HepG2 (cell line): ENCODE data around the gene CLDND2. TPM values are rescaled to one million over a fixed set of nuclear protein-coding genes. Genes with fewer than 3 reads are reported as not detected.

Source experiments
- ATAC-seq: fragments of 200-7000 bp; cut with Tn5 transposase; 3 replicates; pipeline ENCODE4 v1.9.1; 2020; ENCODE audit warnings: mild to moderate bottlenecking, moderate library complexity
- BruUV-seq: library from RNA; stranded (reverse); fragments of 400-500 nt; replicated peaks from 2 replicates; lab custom pipeline; 2021; lab: Mats Ljungman, UMichigan
- CTCF ChIA-PET: fragments of 300-600 bp; formaldehyde crosslinking; extraction: SDS; loops from one replicate; lab custom pipeline; 2021; ENCODE audit warnings: low total read pairs, inconsistent platforms, low intra/inter-chr PET ratio; lab: Yijun Ruan, JAX
- POLR2A ChIA-PET: fragments of 350-600 bp; sonication (Branson Sonifier 250); formaldehyde crosslinking; loops from one replicate; lab custom pipeline; 2020; ENCODE audit warnings: antibody characterized with exemption, inconsistent platforms; lab: Yijun Ruan, JAX
- DNase-seq: peaks from one replicate; pipeline ENCODE4 v3.0.0-alpha.2; 2015; ENCODE audit warnings: low spot score
- FAIRE-seq: peaks from 3 replicates; lab custom pipeline; 2011; peaks lifted over from hg19 to GRCh38; lab: Jason Lieb, UNC
- H2AFZ ChIP-seq: one replicate; pipeline ENCODE4 v1.6.1; 2011; ENCODE audit warnings: low read length, inconsistent platforms
- H3K27ac ChIP-seq: fragments of 300-600 bp; 3 replicates; pipeline ENCODE4 v1.8.0; 2011; ENCODE audit warnings: mixed run types, mild to moderate bottlenecking, mixed read lengths, low read length, inconsistent platforms; ENCODE audit not compliant: insufficient read depth; ENCODE audit errors: extremely low read length
- H3K27me3 ChIP-seq, 2 experiments: fragments of 200-600 bp in 1 of 2; 2 replicates in 1 of 2; 3 replicates in 1 of 2; pipeline versions ENCODE4 v1.6.0 to v1.8.0; 2011; ENCODE audit warnings: low read length in 2 of 2, mild to moderate bottlenecking in 2 of 2, moderate library complexity in 2 of 2, inconsistent platforms in 1 of 2; ENCODE audit not compliant: insufficient read depth in 2 of 2, control insufficient read depth in 1 of 2
- H3K36me3 ChIP-seq, 2 experiments: fragments of 200-600 bp in 1 of 2; replicated peaks in 1 of 2; 2 replicates in 1 of 2; 3 replicates in 1 of 2; pipeline versions ENCODE4 v1.5.1 to v1.8.0; 2011; ENCODE audit warnings: low read length in 2 of 2, inconsistent platforms in 1 of 2; ENCODE audit not compliant: insufficient read depth in 2 of 2, control insufficient read depth in 1 of 2
- H3K4me1 ChIP-seq: 2 replicates; pipeline ENCODE4 v1.5.1; 2012; ENCODE audit warnings: low read length, inconsistent platforms; ENCODE audit not compliant: insufficient read depth
- H3K4me2 ChIP-seq: 2 replicates; pipeline ENCODE4 v1.6.0; 2011; ENCODE audit warnings: low read depth, low read length, inconsistent platforms
- H3K4me3 ChIP-seq, 3 experiments: fragments of 200-600 bp in 1 of 3; sonication (generic), shearing (Covaris generic) in 1 of 3; replicated peaks in 1 of 3; 2 replicates each; pipeline ENCODE4 v1.5.1; 2011 to 2016; ENCODE audit warnings: low read length in 3 of 3, inconsistent platforms in 2 of 3, low read depth in 2 of 3, mild to moderate bottlenecking in 2 of 3, control low read depth in 1 of 3, mixed read lengths in 1 of 3; ENCODE audit not compliant: insufficient read depth in 1 of 3
- H3K79me2 ChIP-seq: one replicate; pipeline ENCODE4 v1.6.1; 2011; ENCODE audit warnings: low read length, inconsistent platforms; ENCODE audit not compliant: insufficient read depth
- H3K9ac ChIP-seq: 2 replicates; pipeline ENCODE4 v1.6.0; 2011; ENCODE audit warnings: mild to moderate bottlenecking, low read depth, low read length, inconsistent platforms; ENCODE audit not compliant: insufficient read depth
- H3K9me3 ChIP-seq: 2 replicates; pipeline ENCODE4 v1.5.1; 2012; ENCODE audit warnings: mild to moderate bottlenecking, low read length
- H4K20me1 ChIP-seq: 2 replicates; pipeline ENCODE4 v1.6.0; 2011; ENCODE audit warnings: inconsistent platforms, mild to moderate bottlenecking, low read length, moderate library complexity; ENCODE audit not compliant: insufficient read depth
- GATA4 ChIP-seq: sonication (generic); IDR thresholded peaks from 2 replicates; pipeline ENCODE4 v1.6.1; 2016; ENCODE audit warnings: antibody characterized with exemption, low read depth, borderline replicate concordance
- GLI4 ChIP-seq: sonication (generic); formaldehyde crosslinking; IDR thresholded peaks from 2 replicates; pipeline ENCODE4 v1.5.1; 2020; ENCODE audit warnings: missing genetic modification reagents, mild to moderate bottlenecking, moderate library complexity, borderline replicate concordance
- MATR3 ChIP-seq: sonication (generic); formaldehyde crosslinking; IDR thresholded peaks from 2 replicates; pipeline ENCODE4 v1.4.0; 2020; ENCODE audit warnings: missing genetic modification reagents
- RFX3 ChIP-seq: IDR thresholded peaks from 2 replicates; pipeline ENCODE4 v1.6.1; 2016; ENCODE audit warnings: missing biosample characterization, missing genetic modification reagents
- SMAD3 ChIP-seq: sonication (generic); formaldehyde crosslinking; IDR thresholded peaks from 2 replicates; pipeline ENCODE4 v1.4.0; 2020; ENCODE audit warnings: missing genetic modification reagents
- SNAPC4 ChIP-seq: sonication (generic); formaldehyde crosslinking; IDR thresholded peaks from 2 replicates; pipeline ENCODE4 v1.4.0; 2020; ENCODE audit warnings: mild to moderate bottlenecking, missing genetic modification reagents
- TBX2 ChIP-seq: sonication (generic); formaldehyde crosslinking; IDR thresholded peaks from 2 replicates; pipeline ENCODE4 v1.5.0; 2020; ENCODE audit warnings: missing genetic modification reagents, mild to moderate bottlenecking, borderline replicate concordance
- TGIF2 ChIP-seq: IDR thresholded peaks from 2 replicates; pipeline ENCODE4 v1.6.1; 2016; ENCODE audit warnings: control low read depth, missing compliant biosample characterization
- YEATS4 ChIP-seq: sonication (generic); formaldehyde crosslinking; IDR thresholded peaks from 2 replicates; pipeline ENCODE4 v1.4.0; 2020; ENCODE audit warnings: missing genetic modification reagents, borderline replicate concordance
- ZFP41 ChIP-seq: sonication (generic); formaldehyde crosslinking; IDR thresholded peaks from 2 replicates; pipeline ENCODE4 v1.4.0; 2020; ENCODE audit warnings: mild to moderate bottlenecking, missing genetic modification reagents, borderline replicate concordance
- ZSCAN29 ChIP-seq: sonication (generic); formaldehyde crosslinking; conservative IDR thresholded peaks from 2 replicates; pipeline ENCODE4 v1.4.0; 2020; ENCODE audit warnings: mild to moderate bottlenecking, missing genetic modification reagents
- WGBS: methylation state at CpG from one replicate; pipeline ENCODE4 v1.1.6; 2017; ENCODE audit warnings: low lambda C conversion rate; 5-methylcytosine and 5-hydroxymethylcytosine counted together
- in situ Hi-C: cut with HindIII; loops from 2 replicates; pipeline ENCODE4 v1.10.0; 2017; ENCODE audit warnings: low pct_unique_long_range_greater_than_20kb; ENCODE audit not compliant: extremely low pct_ligation_motif_present
- intact Hi-C: fragments of 100-400 bp; cut with micrococcal nuclease; formaldehyde crosslinking; loops from one replicate; pipeline ENCODE4 v1.10.0; 2022; ENCODE audit not compliant: unreplicated experiment
- polyA plus RNA-seq, 8 experiments: library from polyadenylated mRNA; depleted of rRNA in 3 of 8; stranded (reverse) in 7 of 8; unstranded in 1 of 8; fragments of >200 nt; fragmentation: Illumina TruSeq in 4 of 8; extraction: Trizol in 4 of 8; gene quantifications; 2 replicates each; pipeline versions ENCODE4 v1.2.1 to v1.2.3, GENCODE V29; 2011 to 2016; ENCODE audit warnings: low read depth in 4 of 8, missing spikeins in 1 of 8, mixed read lengths in 1 of 8; ENCODE audit not compliant: insufficient read depth in 1 of 8
- total RNA-seq, 5 experiments: library from RNA; depleted of rRNA; stranded (reverse); fragments of >200 nt; fragmentation: Illumina TruSeq; extraction: Trizol; gene quantifications; 2 replicates each; pipeline ENCODE4 v1.2.3, GENCODE V29; 2016; ENCODE audit warnings: low read depth in 1 of 5
- TF ChIP-seq, protein P1 (sequence below): IDR thresholded peaks from 2 replicates; pipeline ENCODE4 v1.6.1; 2016; ENCODE audit warnings: low read depth, missing genetic modification reagents, missing compliant biosample characterization

Gene CLDND2
- total and polyA plus RNA-seq, 2 of the 13 experiments (the other 11 are each of a cell fraction or from before 2014, with no cell fraction given) = 0.84 to 1.8 TPM

DNA sequence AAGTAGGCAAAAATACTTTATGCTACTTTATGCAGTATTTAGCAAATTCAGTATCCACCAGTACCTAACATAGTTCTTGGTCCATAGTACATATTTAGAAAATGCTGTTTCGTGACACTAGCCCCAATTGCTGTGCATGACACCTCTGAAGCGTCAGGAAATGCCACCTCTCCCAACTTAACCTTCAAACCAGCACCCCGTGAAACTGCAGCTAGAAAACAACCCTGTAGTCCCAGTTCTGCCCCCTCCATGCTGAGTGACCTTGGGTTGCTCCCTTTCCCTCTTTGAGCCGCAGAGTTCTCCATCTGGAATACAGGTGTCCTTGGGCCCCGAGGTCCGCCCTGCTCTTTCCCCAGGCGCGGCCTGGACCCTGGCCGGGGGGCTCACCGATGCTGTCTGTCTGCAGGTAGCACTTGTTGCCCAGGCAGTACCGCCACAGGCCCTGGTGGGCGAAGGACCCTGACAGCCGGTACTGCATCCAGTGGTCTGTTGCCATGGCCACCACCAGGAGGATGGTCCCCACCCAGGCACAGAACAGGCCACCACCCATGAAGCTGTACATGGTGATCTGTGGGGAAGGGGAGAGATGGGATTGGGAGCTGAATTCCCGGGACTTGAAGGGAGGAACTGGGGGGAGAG is 18.2 kb upstream of the CLDND2 start (continued):
- no peak for TF ChIP-seq SMAD3 (CRISPR knock-in tag)
- no peak for TF ChIP-seq YEATS4
- no peak for TF ChIP-seq MATR3 (CRISPR knock-in tag)
- TF ChIP-seq ZSCAN29 (CRISPR knock-in tag) = no peak
- peak; percentile 51; the same call in 1 of the 2 replicates for TF ChIP-seq RFX3 (CRISPR knock-in tag)

GRCh38 chr19:51382004-51382403 is 13.2 kb upstream of the CLDND2 start:
- H3K9ac ChIP-seq = no peak overlapping the region
- WGBS = 79% methylated on average over 4 of the region's 4 CpGs
- POLR2A ChIA-PET = interaction anchor here (1.0 to 2.1 kb wide), 2 partner anchors 14 to 16 kb away, joined by 4 to 13 read pairs; partner anchors contain the start of gene CLDND2
- no peaks in the 10 kb centered on the region for H4K20me1 ChIP-seq
- peaks cover 5% of the 10 kb centered on the region for H3K9me3 ChIP-seq
- DNase-seq = no peak
- no peak overlapping the region for H3K27ac ChIP-seq
- no peak for FAIRE-seq
- peaks cover 2 to 3% of the 10 kb centered on the region in 2 experiments; a peak in 1 of 5 replicates for H3K27me3 ChIP-seq
- no peak for ATAC-seq
- H3K4me3 ChIP-seq = no peak overlapping the region
- intact Hi-C loops (no loop called here), in situ Hi-C loops (no loop called here)
- CTCF ChIA-PET = no interaction called here
- H3K4me1 ChIP-seq = peaks cover 11% of the 10 kb centered on the region
- H3K36me3 ChIP-seq = no peaks in the 10 kb centered on the region
- H3K79me2 ChIP-seq = no peaks in the 10 kb centered on the region
- H3K4me2 ChIP-seq = no peak overlapping the region
- no TSS peak for BruUV-seq
- H2AFZ ChIP-seq = no peak overlapping the region
- TF ChIP-seq GLI4 (CRISPR knock-in tag) (no peak), SNAPC4 (CRISPR knock-in tag) (no peak), GATA4 (no peak), ZFP41 (CRISPR knock-in tag) (no peak), TGIF2 (CRISPR knock-in tag) (no peak), TBX2 (CRISPR knock-in tag) (no peak)
- TF ChIP-seq, protein P1, sequence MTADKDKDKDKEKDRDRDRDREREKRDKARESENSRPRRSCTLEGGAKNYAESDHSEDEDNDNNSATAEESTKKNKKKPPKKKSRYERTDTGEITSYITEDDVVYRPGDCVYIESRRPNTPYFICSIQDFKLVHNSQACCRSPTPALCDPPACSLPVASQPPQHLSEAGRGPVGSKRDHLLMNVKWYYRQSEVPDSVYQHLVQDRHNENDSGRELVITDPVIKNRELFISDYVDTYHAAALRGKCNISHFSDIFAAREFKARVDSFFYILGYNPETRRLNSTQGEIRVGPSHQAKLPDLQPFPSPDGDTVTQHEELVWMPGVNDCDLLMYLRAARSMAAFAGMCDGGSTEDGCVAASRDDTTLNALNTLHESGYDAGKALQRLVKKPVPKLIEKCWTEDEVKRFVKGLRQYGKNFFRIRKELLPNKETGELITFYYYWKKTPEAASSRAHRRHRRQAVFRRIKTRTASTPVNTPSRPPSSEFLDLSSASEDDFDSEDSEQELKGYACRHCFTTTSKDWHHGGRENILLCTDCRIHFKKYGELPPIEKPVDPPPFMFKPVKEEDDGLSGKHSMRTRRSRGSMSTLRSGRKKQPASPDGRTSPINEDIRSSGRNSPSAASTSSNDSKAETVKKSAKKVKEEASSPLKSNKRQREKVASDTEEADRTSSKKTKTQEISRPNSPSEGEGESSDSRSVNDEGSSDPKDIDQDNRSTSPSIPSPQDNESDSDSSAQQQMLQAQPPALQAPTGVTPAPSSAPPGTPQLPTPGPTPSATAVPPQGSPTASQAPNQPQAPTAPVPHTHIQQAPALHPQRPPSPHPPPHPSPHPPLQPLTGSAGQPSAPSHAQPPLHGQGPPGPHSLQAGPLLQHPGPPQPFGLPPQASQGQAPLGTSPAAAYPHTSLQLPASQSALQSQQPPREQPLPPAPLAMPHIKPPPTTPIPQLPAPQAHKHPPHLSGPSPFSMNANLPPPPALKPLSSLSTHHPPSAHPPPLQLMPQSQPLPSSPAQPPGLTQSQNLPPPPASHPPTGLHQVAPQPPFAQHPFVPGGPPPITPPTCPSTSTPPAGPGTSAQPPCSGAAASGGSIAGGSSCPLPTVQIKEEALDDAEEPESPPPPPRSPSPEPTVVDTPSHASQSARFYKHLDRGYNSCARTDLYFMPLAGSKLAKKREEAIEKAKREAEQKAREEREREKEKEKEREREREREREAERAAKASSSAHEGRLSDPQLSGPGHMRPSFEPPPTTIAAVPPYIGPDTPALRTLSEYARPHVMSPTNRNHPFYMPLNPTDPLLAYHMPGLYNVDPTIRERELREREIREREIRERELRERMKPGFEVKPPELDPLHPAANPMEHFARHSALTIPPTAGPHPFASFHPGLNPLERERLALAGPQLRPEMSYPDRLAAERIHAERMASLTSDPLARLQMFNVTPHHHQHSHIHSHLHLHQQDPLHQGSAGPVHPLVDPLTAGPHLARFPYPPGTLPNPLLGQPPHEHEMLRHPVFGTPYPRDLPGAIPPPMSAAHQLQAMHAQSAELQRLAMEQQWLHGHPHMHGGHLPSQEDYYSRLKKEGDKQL (CRISPR knock-in tag) = no peak
